Stimulated activated CD4-positive, alpha-beta T cell treated with anti-CD3 and anti-CD28 coated beads, Interleukin-12 subunit alpha, Interleukin-12 subunit beta, amount 100 ng/mL, for 24 hours (primary cell): Measurements from ENCODE around the gene KCNV2.

ENCODE experiments used
- DNase-seq, 2 experiments: peaks; one replicate each; pipeline ENCODE4 v3.0.0-alpha.2; 2020; ENCODE audit warnings: low read depth in 2 of 2

Gene KCNV2

GRCh38 chr9:2720179-2720654 is 2.9 kb downstream of the KCNV2 start:
- no peak for DNase-seq

GRCh38 chr9:2722715-2723114 is 5.4 kb downstream of the KCNV2 start:
- DNase-seq, result no peak

GRCh38 chr9:2723376-2724065 is 6.2 kb downstream of the KCNV2 start:
- no peak for DNase-seq

GRCh38 chr9:2725126-2725525 is 7.8 kb downstream of the KCNV2 start:
- DNase-seq, result no peak

- DNase-seq, result no peak
Observed at GRCh38 chr9:2725898-2726649, 8.8 kb downstream of the KCNV2 start.

GRCh38 chr9:2726650-2727340 is 9.5 kb downstream of the KCNV2 start:
- no peak for DNase-seq

GRCh38 chr9:2727374-2727773 is 10.1 kb downstream of the KCNV2 start:
- DNase-seq, result no peak

- no peak for DNase-seq
Observed at GRCh38 chr9:2727966-2728613, 10.8 kb downstream of the KCNV2 start.

GRCh38 chr9:2729003-2729402 is 11.7 kb downstream of the KCNV2 start:
- no peak for DNase-seq

- no peak for DNase-seq
Observed at GRCh38 chr9:2729721-2730120, 12.4 kb downstream of the KCNV2 start.

GRCh38 chr9:2730971-2731370 is 13.7 kb downstream of the KCNV2 start:
- no peak for DNase-seq

GRCh38 chr9:2732492-2732891 is 15.2 kb downstream of the KCNV2 start:
- no peak for DNase-seq

- no peak for DNase-seq
Observed at GRCh38 chr9:2740616-2741015, 23.3 kb downstream of the KCNV2 start.

- DNase-seq, result no peak
Observed at GRCh38 chr9:2741441-2742158, 24.3 kb downstream of the KCNV2 start.

- DNase-seq, result no peak
Observed at GRCh38 chr9:2742214-2742613, 24.9 kb downstream of the KCNV2 start.

GRCh38 chr9:2743937-2744529 is 26.7 kb downstream of the KCNV2 start:
- no peak for DNase-seq

- no peak for DNase-seq
Observed at GRCh38 chr9:2745560-2746380, 28.5 kb downstream of the KCNV2 start.

GRCh38 chr9:2749485-2749884 is 32.2 kb downstream of the KCNV2 start:
- no peak for DNase-seq

- no peak for DNase-seq
Observed at GRCh38 chr9:2755285-2755684, 38.0 kb downstream of the KCNV2 start.
